ENCODE measurements around the gene UTP3.

- TF ChIP-seq, protein P1, sequence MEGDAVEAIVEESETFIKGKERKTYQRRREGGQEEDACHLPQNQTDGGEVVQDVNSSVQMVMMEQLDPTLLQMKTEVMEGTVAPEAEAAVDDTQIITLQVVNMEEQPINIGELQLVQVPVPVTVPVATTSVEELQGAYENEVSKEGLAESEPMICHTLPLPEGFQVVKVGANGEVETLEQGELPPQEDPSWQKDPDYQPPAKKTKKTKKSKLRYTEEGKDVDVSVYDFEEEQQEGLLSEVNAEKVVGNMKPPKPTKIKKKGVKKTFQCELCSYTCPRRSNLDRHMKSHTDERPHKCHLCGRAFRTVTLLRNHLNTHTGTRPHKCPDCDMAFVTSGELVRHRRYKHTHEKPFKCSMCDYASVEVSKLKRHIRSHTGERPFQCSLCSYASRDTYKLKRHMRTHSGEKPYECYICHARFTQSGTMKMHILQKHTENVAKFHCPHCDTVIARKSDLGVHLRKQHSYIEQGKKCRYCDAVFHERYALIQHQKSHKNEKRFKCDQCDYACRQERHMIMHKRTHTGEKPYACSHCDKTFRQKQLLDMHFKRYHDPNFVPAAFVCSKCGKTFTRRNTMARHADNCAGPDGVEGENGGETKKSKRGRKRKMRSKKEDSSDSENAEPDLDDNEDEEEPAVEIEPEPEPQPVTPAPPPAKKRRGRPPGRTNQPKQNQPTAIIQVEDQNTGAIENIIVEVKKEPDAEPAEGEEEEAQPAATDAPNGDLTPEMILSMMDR (IDR thresholded peaks at IDR 0.05): no peak
- no peak for TF ChIP-seq POLR2A (IDR thresholded peaks at IDR 0.05)
Observed at GRCh38 chr4:70680934-70681333, 7.4 kb upstream of the UTP3 start.

Measured in adrenal gland (tissue), 5 donors.